Fibroblast of skin of scalp (primary cell): ENCODE results near the gene LRRC8D. TPM values are rescaled to one million over a fixed set of nuclear protein-coding genes. Genes with fewer than 3 reads are reported as not detected.
"Not testable (repeated sequence)": the region's sequence is repeated elsewhere in the genome, so short reads cannot be mapped to it uniquely, and the experiment has no call there.

Experiments used
- DNase-seq: peaks from one replicate; pipeline ENCODE4 v3.0.0-alpha.2; 2013
- polyA plus RNA-seq, 2 experiments: library from polyadenylated mRNA; unstranded; fragments of 120-200 nt; gene quantifications; one replicate each; pipeline ENCODE4 v1.2.1, GENCODE V29; 2013; ENCODE audit not compliant: insufficient read length in 2 of 2

The LRRC8D gene
- 9.9 TPM for polyA plus RNA-seq (2013, experiment 1 of 2; ENCODE audit: insufficient read length)
- 9.6 TPM for polyA plus RNA-seq (2013, experiment 2 of 2; ENCODE audit: insufficient read length)

- DNase-seq: peak; percentile 65
Observed at GRCh38 chr1:89820422-89821321, at the start of gene LRRC8D. Gene LRRC8D (plus strand): TSS chr1:89821032. CDS start chr1:89933069, 112,037 bp downstream.

DNA sequence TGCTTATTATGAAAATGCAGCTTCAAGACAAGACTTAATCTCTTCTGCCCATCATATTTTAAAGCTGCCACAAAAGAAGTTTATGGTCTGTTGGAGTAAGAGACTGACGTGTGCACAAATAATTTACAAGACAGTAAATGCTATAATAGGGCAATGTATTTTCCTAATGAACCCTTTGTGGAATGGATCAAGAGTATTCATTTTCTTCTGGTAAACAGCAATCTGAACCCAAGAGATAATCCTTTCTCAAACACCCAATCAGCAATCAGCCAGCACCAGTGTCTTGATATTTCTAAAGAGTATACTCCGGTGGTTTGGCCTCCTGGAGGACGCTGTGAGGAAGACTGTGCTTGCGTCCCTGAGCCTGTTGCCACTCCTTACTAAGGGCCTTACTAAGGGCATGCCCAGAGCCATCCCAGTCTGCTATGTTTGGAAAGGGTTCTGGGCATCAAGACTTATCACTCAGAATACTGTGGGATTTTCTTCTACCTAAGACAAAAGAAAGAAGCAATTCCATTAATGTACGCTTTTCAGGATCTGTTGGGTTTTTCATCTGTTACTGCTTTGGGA is 48.8 kb upstream of the LRRC8D start:
- DNase-seq: no peak

GRCh38 chr1:89776104-89776503 is 44.7 kb upstream of the LRRC8D start:
- DNase-seq: not testable (repeated sequence)

DNA sequence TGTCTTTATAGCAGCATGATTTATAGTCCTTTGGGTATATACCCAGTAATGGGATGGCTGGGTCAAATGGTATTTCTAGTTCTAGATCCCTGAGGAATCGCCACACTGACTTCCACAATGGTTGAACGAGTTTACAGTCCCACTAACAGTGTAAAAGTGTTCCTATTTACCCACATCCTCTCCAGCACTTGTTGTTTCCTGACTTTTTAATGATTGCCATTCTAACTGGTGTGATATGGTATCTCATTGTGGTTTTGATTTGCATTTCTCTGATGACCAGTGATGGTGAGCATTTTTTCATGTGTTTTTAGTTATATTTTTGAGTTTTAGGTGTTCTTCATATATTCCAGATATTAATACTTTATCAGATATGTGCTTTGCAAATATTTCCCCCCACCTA is 43.6 kb upstream of the LRRC8D start:
- not testable (repeated sequence) for DNase-seq

GRCh38 chr1:89779151-89779940 is 41.5 kb upstream of the LRRC8D start:
- DNase-seq: no peak

DNA sequence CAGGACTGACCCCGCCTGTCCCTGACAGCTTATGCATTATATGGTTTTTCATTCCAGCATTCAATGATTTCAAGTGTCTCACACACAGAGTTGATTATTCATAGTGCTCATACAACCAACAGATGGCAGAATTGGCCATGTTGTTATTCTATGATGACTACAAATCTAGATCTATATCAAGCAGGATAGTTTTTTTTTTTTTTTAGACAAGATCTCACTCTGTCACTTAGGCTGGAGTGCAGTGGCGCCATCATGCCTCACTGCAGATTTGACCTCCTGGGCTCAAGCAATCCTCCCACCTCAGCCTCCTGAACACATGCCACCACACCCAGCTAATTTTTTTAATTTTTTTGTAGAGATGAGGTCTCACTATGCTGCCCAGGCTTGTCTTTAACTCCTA is 40.1 kb upstream of the LRRC8D start:
- DNase-seq: peak; percentile 57

DNA sequence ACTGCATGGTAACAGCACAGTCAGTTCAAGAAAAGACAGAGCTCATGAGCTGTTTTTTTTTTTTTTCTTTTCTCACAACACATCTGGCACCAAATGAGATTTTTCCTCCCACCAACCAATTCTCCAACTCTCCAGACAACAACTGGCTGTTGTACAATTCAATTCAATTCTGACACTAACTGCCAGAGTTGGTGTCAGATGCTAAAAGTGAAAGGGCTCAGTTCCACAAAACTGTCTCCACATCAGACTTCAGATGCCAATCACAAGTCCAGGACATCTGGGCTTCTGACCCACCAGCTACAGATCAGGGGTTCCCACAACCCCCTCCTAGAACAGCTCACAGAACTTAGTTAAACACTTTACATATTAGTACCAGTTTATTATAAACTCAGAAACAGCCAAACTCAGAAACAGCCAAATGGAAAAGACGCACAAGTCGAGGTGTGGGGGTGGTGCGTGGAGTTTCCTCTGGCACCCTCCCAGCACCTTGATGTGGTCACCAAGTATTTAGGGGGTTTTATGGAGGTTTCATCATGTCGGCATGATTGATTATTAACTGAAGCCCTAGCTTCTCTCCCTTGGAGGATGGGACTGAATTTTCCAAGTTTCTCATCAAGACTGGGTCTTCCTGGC is 39.2 kb upstream of the LRRC8D start:
- DNase-seq: no peak

DNA sequence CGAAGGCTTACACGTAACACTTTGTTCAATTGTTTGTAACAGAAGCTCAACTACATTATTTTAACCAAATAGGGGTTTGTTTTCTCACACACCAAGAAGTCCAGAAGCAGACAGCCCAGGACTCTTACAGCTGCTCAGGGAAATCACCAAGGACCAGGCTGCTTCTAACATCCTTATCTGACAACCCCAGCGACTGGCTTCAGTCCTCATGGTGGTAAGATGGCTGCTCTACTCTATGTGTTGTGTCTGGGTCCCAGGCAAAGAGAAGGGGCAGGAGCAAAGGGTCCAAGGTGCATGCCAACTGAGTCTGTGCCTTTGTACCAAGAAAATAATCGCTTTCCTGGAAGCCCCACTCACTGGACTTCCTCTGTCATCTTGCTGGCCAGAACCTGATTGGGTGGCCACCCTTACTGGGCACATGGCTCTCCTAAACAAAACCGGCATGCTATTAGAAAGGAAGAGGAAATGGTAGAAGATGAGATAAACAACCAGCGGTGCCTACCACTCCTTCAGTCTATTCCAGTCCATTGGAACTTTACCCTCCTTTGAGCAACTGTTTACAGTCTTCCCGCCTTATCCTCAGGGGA is 34.1 kb upstream of the LRRC8D start:
- no peak for DNase-seq

GRCh38 chr1:89790592-89790991 is 30.2 kb upstream of the LRRC8D start:
- no peak for DNase-seq

GRCh38 chr1:89791064-89791726 is 29.6 kb upstream of the LRRC8D start:
- DNase-seq: no peak

GRCh38 chr1:89794406-89794805 is 26.4 kb upstream of the LRRC8D start:
- peak; percentile 78 for DNase-seq

DNA sequence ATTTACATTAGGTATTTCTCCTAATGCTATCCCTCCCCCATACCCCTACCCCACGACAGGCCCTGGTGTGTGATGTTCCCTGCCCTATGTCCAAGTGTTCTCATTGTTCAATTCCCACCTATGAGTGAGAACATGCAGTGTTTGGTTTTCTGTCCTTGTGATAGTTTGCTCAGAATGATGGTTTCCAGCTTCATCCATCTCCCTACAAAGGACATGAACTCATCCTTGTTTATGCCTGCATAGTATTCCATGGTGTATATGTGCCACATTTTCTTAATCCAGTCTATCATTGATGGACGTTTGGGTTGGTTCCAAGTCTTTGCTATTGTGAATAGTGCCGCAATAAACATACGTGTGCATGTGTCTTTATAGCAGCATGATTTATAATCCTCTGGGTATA is 25.3 kb upstream of the LRRC8D start:
- not testable (repeated sequence) for DNase-seq

GRCh38 chr1:89797876-89798275 is 23.0 kb upstream of the LRRC8D start:
- DNase-seq: not testable (repeated sequence)

DNA sequence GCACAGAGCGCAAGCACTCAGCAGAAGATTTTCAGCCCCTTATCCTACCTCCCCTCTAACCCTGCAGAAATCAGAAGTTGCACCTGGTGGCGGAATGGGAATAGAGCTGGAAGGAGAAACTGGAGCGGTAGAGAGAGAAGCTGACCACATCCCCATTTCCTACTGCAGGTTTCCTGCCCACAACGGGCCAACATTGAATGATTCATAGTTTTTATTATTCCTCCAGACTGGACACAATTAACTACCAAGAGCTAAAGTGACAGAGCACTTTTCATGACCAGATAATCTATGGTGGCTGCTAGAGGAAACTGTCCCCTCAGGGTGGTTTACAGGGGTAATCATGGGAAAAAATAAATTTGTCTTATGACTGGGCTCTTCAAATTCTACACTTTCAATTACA is 21.3 kb upstream of the LRRC8D start:
- no peak for DNase-seq

DNA sequence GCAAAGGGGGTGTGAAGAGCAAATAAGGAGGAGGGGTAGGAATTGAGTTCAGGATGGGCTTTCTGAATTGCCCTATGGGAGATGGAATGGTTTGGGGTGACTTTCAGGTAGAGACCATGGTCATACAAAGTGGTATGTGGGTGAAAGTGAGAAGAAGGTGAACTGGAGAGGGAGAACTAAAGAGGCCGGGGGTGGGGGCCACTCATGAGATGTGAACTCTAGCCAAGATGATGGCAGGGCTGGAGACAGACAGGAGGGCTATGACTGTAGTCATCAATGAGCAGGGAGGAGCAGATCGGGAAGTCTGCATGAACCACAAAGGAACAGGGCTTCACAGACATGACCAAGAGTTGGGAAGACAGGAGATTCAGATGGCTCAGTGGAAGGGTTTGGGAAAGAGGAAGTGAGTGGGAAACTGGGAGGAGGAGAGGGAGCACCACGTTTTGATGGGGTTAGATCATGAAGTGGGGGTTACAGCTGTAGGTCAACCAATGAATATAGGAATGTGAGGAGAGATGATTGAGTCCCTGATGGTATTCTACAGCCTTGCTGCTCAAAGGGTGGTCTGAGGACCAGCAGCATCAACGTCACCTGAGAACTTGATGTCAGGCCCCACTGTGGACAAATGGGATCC is 20.7 kb upstream of the LRRC8D start:
- no peak for DNase-seq

DNA sequence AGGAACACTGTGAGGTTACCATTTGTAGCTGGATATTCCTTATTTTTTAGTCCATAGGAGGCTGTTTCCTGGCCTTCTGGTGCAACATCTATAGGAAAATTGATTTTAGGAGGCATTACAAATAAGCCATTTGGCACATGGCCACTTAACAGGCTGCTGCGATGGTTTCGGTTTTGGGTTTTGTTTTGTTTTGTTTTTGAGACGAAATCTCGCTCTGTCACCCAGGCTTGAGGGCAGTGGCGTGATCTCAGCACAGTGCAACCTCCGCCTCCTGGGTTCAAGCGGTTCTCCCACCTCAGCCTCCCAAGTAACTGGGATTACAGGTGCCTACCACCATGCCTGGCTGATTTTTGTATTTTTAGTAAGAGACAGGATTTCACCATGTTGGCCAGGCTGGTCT is 20.1 kb upstream of the LRRC8D start:
- no peak for DNase-seq

DNA sequence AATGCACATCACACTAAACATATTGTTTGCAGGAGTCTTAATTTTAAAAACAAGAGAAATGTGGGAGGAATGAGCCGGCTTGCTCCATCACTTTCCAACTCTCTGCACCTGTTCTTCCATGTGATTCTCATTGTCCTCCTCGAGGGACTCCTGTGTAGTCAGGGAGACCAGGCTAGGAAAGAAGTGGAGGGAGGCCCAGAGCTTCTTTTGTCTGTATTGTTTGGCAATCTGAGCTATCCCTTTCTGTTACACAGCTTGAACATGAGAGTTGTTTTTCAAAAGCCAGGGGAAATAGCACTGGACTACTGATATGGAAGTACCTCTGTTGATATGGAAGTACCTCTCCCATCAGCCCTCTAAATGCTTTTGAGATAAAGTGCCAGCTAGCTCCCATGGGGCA is 18.8 kb upstream of the LRRC8D start:
- no peak for DNase-seq

GRCh38 chr1:89802841-89803240 is 18.0 kb upstream of the LRRC8D start:
- DNase-seq: no peak

GRCh38 chr1:89804642-89805237 is 16.1 kb upstream of the LRRC8D start:
- DNase-seq: peak; percentile 77

DNA sequence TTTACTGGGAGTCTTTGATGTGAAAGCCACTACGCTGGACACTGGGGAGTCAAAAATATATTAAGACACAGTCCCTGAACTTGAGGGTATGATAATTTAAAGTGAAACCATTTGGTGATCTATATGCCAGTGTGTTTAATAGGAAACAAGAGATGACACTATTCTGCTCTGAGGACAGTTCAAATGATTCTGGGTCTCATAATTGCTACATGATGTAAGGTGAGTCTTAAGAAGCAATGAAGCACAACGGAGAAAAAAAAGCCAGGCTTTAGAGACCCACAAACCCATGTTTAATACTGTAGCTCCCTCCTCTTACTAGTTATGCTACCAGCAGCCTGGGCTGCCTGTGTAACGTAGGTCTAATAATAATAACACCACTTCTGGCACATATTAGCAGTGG is 14.2 kb upstream of the LRRC8D start:
- DNase-seq: no peak

DNA sequence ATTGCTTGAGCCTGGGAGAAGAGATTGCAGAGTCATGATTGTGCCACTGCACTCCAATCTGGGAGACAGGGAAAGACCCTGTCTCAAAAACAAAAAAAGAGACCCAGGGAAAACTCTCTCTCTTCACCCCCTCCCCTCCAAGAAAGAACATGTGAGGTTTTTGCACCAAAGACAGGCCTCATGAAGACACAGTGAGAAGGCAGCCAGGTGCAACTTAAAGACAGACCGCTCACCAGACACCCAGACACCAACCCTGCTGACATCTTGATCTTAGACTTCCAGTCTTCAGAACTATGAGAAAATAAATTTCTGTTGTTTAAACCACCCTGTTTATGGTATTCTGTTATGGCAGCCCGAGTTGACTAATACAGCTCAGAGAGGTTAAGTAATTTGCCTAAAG is 13.3 kb upstream of the LRRC8D start:
- DNase-seq: no peak
